ENCODE measurements around the gene ZNF710. TPM values are rescaled to one million over a fixed set of nuclear protein-coding genes. Genes with fewer than 3 reads are reported as not detected.

Gene ZNF710
- total RNA-seq, 2 experiments from 2014 or later = 13.8 to 19.0 TPM

DNA sequence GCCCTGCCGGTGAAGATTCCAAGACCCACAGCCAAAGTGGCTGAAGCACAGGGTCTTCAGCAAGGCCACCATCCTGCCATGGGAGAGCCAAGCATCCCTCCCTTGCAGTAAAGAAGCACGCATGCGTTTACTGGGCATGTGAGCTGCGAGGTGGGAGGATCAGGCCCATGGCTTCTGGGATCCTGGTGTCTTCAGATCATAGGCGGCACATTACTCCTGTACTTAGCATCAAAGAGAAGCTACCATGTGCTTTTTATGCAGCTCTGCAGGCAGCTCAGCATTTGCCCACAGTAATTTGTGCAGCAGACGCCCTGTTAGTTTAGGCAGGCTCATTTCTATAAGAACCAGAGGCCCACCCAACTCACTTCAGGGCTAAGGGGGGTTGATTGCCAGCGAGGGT is 55.4 kb downstream of the ZNF710 start:
- intact Hi-C loops (cut with micrococcal nuclease; ENCODE audit: unreplicated experiment) = no loop called here
- BruUV-seq (replicated peaks) = no TSS peak
- H3K9me2 ChIP-seq (ENCODE audit: insufficient read depth, low read length) = no peaks in the 10 kb centered on the region
- H3K36me3 ChIP-seq (ENCODE audit: insufficient read depth, low read length) = 0 out of 2 replicates have a peak, but pooled peaks cover 4% of the 10 kb centered on the region
- ChIA-PET CTCF (ENCODE audit: unreplicated experiment) (no interaction called here), POLR2A (interaction anchor here (1.7 kb wide), 1 partner anchor 9 kb away, joined by 8 read pairs; no protein-coding TSS in a partner anchor)
- H3K4me3 ChIP-seq (ENCODE audit: low read depth, low read length, poor library complexity, severe bottlenecking) = no peak overlapping the region
- no peak overlapping the region for H3K4me2 ChIP-seq (ENCODE audit: low read length)
- no peak overlapping the region for H3K27ac ChIP-seq (ENCODE audit: low read depth, low read length, poor library complexity, severe bottlenecking)
- no peak for DNase-seq (ENCODE audit: low spot score)
- peaks cover 5% of the 10 kb centered on the region; the same call in 1 of the 2 replicates for H3K79me2 ChIP-seq (ENCODE audit: insufficient read depth, low read depth, low read length)
- H4K20me1 ChIP-seq (ENCODE audit: insufficient read depth, low read length) = no peaks in the 10 kb centered on the region
- TF ChIP-seq EZH2phosphoT487 (IDR thresholded peaks at IDR 0.05; ENCODE audit: borderline replicate concordance, low read depth, low read length) (no peak), CTCF (conservative IDR thresholded peaks at IDR 0.05; ENCODE audit: low read length) (no peak)
- H3K4me1 ChIP-seq (ENCODE audit: insufficient read depth, low read length, poor library complexity, severe bottlenecking) = peaks cover 39% of the 10 kb centered on the region
- no peak overlapping the region for H2AFZ ChIP-seq (ENCODE audit: low read length)
- H3K9me3 ChIP-seq (ENCODE audit: low read length) = no peaks in the 10 kb centered on the region

GRCh38 chr15:90058308-90058707 is 57.2 kb downstream of the ZNF710 start:
- CTCF ChIA-PET (ENCODE audit: unreplicated experiment) = no interaction called here
- no peak for TF ChIP-seq EZH2phosphoT487 (IDR thresholded peaks at IDR 0.05; ENCODE audit: borderline replicate concordance, low read depth, low read length)
- no peak for TF ChIP-seq CTCF (conservative IDR thresholded peaks at IDR 0.05; ENCODE audit: low read length)
- no peak overlapping the region for H3K4me3 ChIP-seq (ENCODE audit: low read depth, low read length, poor library complexity, severe bottlenecking)

DNA sequence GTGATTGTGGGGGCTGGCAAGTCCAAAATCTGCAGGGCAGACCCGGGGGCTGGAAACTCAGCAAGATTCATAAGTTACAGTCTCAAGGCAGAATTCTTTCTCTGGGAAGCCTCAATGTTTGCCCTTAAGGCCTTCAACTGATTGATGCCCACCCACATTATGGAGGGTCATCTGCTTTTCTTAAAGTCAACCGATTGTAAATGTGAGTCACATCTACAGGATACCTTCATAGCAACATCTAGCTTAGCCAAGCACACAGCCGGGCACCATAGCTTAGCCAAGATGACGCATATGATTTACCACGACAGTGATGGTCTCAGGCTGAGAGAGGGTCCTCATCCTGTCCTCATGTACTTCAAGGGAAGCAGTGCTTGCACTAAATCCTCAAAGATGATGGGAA is 57.7 kb downstream of the ZNF710 start:
- Histone ChIP-seq H3K27ac (ENCODE audit: low read depth, low read length, poor library complexity, severe bottlenecking) (peak overlapping the region; percentile 83), H3K9me3 (ENCODE audit: low read length) (no peaks in the 10 kb centered on the region), H3K9me2 (ENCODE audit: insufficient read depth, low read length) (no peaks in the 10 kb centered on the region), H3K79me2 (ENCODE audit: insufficient read depth, low read depth, low read length) (peaks cover 5% of the 10 kb centered on the region; the same call in 1 of the 2 replicates), H3K4me2 (ENCODE audit: low read length) (peak overlapping the region; percentile 76), H3K36me3 (ENCODE audit: insufficient read depth, low read length) (0 out of 2 replicates have a peak, but pooled peaks cover 4% of the 10 kb centered on the region), H3K4me3 (ENCODE audit: low read depth, low read length, poor library complexity, severe bottlenecking) (peak overlapping the region; percentile 33), H4K20me1 (ENCODE audit: insufficient read depth, low read length) (no peaks in the 10 kb centered on the region), H3K4me1 (ENCODE audit: insufficient read depth, low read length, poor library complexity, severe bottlenecking) (peaks cover 61% of the 10 kb centered on the region), H2AFZ (ENCODE audit: low read length) (no peak overlapping the region)
- intact Hi-C loops (cut with micrococcal nuclease; ENCODE audit: unreplicated experiment) = loop anchor here (1.0 kb wide), 1 partner anchor 11 kb away; no protein-coding TSS in a partner anchor
- POLR2A ChIA-PET = interaction anchor here (0.9 to 1.5 kb wide), 2 partner anchors 11 to 14 kb away, joined by 3 to 4 read pairs; no protein-coding TSS in a partner anchor
- BruUV-seq (replicated peaks) = no TSS peak
- TF ChIP-seq CTCF (conservative IDR thresholded peaks at IDR 0.05; ENCODE audit: low read length) (no peak), EZH2phosphoT487 (IDR thresholded peaks at IDR 0.05; ENCODE audit: borderline replicate concordance, low read depth, low read length) (no peak)
- no peak for DNase-seq (ENCODE audit: low spot score)
- CTCF ChIA-PET (ENCODE audit: unreplicated experiment) = no interaction called here

More at GRCh38 chr15:90058308-90058707, 57.2 kb downstream of the ZNF710 start:
- intact Hi-C loops (cut with micrococcal nuclease; ENCODE audit: unreplicated experiment) = no loop called here
- Histone ChIP-seq H4K20me1 (ENCODE audit: insufficient read depth, low read length) (no peaks in the 10 kb centered on the region), H2AFZ (ENCODE audit: low read length) (no peak overlapping the region), H3K79me2 (ENCODE audit: insufficient read depth, low read depth, low read length) (peaks cover 5% of the 10 kb centered on the region; the same call in 1 of the 2 replicates), H3K4me2 (ENCODE audit: low read length) (peak overlapping the region; percentile 19; the same call in 1 of the 2 replicates), H3K27ac (ENCODE audit: low read depth, low read length, poor library complexity, severe bottlenecking) (peak overlapping the region; percentile 83), H3K9me2 (ENCODE audit: insufficient read depth, low read length) (no peaks in the 10 kb centered on the region), H3K9me3 (ENCODE audit: low read length) (no peaks in the 10 kb centered on the region), H3K4me1 (ENCODE audit: insufficient read depth, low read length, poor library complexity, severe bottlenecking) (peaks cover 57% of the 10 kb centered on the region), H3K36me3 (ENCODE audit: insufficient read depth, low read length) (0 out of 2 replicates have a peak, but pooled peaks cover 4% of the 10 kb centered on the region)
- POLR2A ChIA-PET = interaction anchor here (0.5 to 1.5 kb wide), 2 partner anchors 13 to 140 kb away, joined by 3 to 4 read pairs; no protein-coding TSS in a partner anchor
- DNase-seq (ENCODE audit: low spot score) = no peak
- no TSS peak for BruUV-seq (replicated peaks)

Measured in OCI-LY7 (cell line).